GM10248 (cell line): Measurements from ENCODE around the gene MICAL3.

Source experiments
- CTCF ChIA-PET: fragments of 300-600 bp; sonication (Branson Sonifier 250); formaldehyde crosslinking; extraction: SDS; loops from one replicate; lab custom pipeline; 2021; ENCODE audit warnings: antibody characterized with exemption; lab: Yijun Ruan, JAX
- POLR2A ChIA-PET: fragments of 350-650 bp; sonication (Branson Sonifier 250); formaldehyde crosslinking; extraction: SDS; loops from one replicate; lab custom pipeline; 2020; ENCODE audit warnings: antibody characterized with exemption; lab: Yijun Ruan, JAX
- DNase-seq: peaks from one replicate; pipeline ENCODE4 v3.0.0; 2012; ENCODE audit errors: extremely low spot score
- CTCF ChIP-seq: IDR thresholded peaks from 2 replicates; pipeline ENCODE4 v1.5.1; 2012; ENCODE audit warnings: mild to moderate bottlenecking, low read depth; ENCODE audit errors: extremely low read depth, missing control alignments, control extremely low read depth

MICAL3 gene

GRCh38 chr22:17869285-17870096 is 154.9 kb downstream of the MICAL3 start:
- no peak for TF ChIP-seq CTCF
- DNase-seq, result no peak
- CTCF ChIA-PET, result interaction anchor here (1.6 to 2.1 kb wide), 2 partner anchors 15 to 207 kb away, joined by 6 to 7 read pairs; no protein-coding TSS in a partner anchor
- POLR2A ChIA-PET, result no interaction called here

- POLR2A ChIA-PET, result no interaction called here
- CTCF ChIA-PET, result interaction anchor here (0.8 to 1.6 kb wide), 2 partner anchors 37 to 207 kb away, joined by 3 to 6 read pairs; no protein-coding TSS in a partner anchor
- no peak for TF ChIP-seq CTCF
Observed at GRCh38 chr22:17868771-17869170, 155.6 kb downstream of the MICAL3 start.

GRCh38 chr22:17867160-17867785 is 157.1 kb downstream of the MICAL3 start:
- no peak for DNase-seq
- POLR2A ChIA-PET, result no interaction called here
- TF ChIP-seq CTCF, result no peak
- CTCF ChIA-PET, result no interaction called here

More at GRCh38 chr22:17868771-17869170, 155.6 kb downstream of the MICAL3 start:
- no peak for DNase-seq

GRCh38 chr22:17866621-17867020 is 157.7 kb downstream of the MICAL3 start:
- DNase-seq, result no peak
- TF ChIP-seq CTCF, result no peak
- CTCF ChIA-PET, result no interaction called here
- POLR2A ChIA-PET, result no interaction called here

- POLR2A ChIA-PET, result no interaction called here
- no peak for TF ChIP-seq CTCF
- DNase-seq, result no peak
- CTCF ChIA-PET, result no interaction called here
Observed at GRCh38 chr22:17866127-17866526, 158.2 kb downstream of the MICAL3 start.

- POLR2A ChIA-PET, result no interaction called here
- DNase-seq, result no peak
- TF ChIP-seq CTCF, result no peak
- CTCF ChIA-PET, result no interaction called here
Observed at GRCh38 chr22:17865183-17866055, 158.9 kb downstream of the MICAL3 start.
